HL-60 (cell line): ENCODE measurements around the gene HRH1.

Experiments
- CTCF ChIP-seq: IDR thresholded peaks from one replicate; pipeline ENCODE4 v1.5.1; 2011; ENCODE audit warnings: low read length, control low read depth, inconsistent platforms; ENCODE audit not compliant: insufficient read depth
- REST ChIP-seq: IDR thresholded peaks from 2 replicates; pipeline ENCODE4 v1.6.1; 2012; ENCODE audit warnings: low read depth; ENCODE audit not compliant: insufficient replicate concordance

GRCh38 chr3:11297126-11297525, 142.8 kb downstream of the HRH1 start:
- TF ChIP-seq CTCF (no peak), REST (no peak)
